ENCODE results near the gene ACP7.

DNA sequence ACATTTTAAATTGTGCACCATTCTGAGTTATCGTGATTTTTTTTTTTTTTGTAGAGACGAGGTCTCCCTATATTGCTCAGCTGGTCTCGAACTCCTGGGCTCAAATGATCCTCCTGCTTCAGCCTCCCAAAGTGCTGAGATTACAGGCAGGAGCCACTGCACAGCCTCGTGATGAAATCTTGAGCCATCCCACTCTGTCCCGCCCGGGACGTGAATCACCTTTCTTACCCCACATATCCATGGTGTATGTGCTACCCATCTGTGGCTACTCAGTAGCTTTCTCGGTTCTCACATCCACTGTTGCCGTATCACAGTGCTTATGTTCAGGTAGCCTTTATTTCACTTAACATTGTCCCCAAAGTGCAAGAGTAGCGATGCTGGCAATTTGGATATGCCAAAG, 67.9 kb downstream of the ACP7 start:
- TF ChIP-seq, protein P1, sequence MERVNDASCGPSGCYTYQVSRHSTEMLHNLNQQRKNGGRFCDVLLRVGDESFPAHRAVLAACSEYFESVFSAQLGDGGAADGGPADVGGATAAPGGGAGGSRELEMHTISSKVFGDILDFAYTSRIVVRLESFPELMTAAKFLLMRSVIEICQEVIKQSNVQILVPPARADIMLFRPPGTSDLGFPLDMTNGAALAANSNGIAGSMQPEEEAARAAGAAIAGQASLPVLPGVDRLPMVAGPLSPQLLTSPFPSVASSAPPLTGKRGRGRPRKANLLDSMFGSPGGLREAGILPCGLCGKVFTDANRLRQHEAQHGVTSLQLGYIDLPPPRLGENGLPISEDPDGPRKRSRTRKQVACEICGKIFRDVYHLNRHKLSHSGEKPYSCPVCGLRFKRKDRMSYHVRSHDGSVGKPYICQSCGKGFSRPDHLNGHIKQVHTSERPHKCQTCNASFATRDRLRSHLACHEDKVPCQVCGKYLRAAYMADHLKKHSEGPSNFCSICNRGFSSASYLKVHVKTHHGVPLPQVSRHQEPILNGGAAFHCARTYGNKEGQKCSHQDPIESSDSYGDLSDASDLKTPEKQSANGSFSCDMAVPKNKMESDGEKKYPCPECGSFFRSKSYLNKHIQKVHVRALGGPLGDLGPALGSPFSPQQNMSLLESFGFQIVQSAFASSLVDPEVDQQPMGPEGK (CRISPR knock-in tag; IDR thresholded peaks at IDR 0.05; ENCODE audit: borderline replicate concordance): no peak
- no peak for TF ChIP-seq ZNF565 (CRISPR knock-in tag; conservative IDR thresholded peaks at IDR 0.05; ENCODE audit: low read depth)
- TF ChIP-seq, protein P2, sequence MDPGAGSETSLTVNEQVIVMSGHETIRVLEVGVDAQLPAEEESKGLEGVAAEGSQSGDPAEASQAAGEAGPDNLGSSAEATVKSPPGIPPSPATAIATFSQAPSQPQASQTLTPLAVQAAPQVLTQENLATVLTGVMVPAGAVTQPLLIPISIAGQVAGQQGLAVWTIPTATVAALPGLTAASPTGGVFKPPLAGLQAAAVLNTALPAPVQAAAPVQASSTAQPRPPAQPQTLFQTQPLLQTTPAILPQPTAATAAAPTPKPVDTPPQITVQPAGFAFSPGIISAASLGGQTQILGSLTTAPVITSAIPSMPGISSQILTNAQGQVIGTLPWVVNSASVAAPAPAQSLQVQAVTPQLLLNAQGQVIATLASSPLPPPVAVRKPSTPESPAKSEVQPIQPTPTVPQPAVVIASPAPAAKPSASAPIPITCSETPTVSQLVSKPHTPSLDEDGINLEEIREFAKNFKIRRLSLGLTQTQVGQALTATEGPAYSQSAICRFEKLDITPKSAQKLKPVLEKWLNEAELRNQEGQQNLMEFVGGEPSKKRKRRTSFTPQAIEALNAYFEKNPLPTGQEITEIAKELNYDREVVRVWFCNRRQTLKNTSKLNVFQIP (CRISPR knock-in tag; IDR thresholded peaks at IDR 0.05; ENCODE audit: borderline replicate concordance, low read depth): no peak
- no peak for TF ChIP-seq RARB (CRISPR knock-in tag; IDR thresholded peaks at IDR 0.05)
- TF ChIP-seq CSDC2 (CRISPR knock-in tag; IDR thresholded peaks at IDR 0.05): no peak
- TF ChIP-seq ZFP30 (CRISPR knock-in tag; IDR thresholded peaks at IDR 0.05): no peak
- no peak for TF ChIP-seq ZNF8 (CRISPR knock-in tag; IDR thresholded peaks at IDR 0.05)
- TF ChIP-seq, protein P3, sequence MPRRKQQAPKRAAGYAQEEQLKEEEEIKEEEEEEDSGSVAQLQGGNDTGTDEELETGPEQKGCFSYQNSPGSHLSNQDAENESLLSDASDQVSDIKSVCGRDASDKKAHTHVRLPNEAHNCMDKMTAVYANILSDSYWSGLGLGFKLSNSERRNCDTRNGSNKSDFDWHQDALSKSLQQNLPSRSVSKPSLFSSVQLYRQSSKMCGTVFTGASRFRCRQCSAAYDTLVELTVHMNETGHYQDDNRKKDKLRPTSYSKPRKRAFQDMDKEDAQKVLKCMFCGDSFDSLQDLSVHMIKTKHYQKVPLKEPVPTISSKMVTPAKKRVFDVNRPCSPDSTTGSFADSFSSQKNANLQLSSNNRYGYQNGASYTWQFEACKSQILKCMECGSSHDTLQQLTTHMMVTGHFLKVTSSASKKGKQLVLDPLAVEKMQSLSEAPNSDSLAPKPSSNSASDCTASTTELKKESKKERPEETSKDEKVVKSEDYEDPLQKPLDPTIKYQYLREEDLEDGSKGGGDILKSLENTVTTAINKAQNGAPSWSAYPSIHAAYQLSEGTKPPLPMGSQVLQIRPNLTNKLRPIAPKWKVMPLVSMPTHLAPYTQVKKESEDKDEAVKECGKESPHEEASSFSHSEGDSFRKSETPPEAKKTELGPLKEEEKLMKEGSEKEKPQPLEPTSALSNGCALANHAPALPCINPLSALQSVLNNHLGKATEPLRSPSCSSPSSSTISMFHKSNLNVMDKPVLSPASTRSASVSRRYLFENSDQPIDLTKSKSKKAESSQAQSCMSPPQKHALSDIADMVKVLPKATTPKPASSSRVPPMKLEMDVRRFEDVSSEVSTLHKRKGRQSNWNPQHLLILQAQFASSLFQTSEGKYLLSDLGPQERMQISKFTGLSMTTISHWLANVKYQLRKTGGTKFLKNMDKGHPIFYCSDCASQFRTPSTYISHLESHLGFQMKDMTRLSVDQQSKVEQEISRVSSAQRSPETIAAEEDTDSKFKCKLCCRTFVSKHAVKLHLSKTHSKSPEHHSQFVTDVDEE (CRISPR knock-in tag; IDR thresholded peaks at IDR 0.05): no peak
- TF ChIP-seq, protein P4, sequence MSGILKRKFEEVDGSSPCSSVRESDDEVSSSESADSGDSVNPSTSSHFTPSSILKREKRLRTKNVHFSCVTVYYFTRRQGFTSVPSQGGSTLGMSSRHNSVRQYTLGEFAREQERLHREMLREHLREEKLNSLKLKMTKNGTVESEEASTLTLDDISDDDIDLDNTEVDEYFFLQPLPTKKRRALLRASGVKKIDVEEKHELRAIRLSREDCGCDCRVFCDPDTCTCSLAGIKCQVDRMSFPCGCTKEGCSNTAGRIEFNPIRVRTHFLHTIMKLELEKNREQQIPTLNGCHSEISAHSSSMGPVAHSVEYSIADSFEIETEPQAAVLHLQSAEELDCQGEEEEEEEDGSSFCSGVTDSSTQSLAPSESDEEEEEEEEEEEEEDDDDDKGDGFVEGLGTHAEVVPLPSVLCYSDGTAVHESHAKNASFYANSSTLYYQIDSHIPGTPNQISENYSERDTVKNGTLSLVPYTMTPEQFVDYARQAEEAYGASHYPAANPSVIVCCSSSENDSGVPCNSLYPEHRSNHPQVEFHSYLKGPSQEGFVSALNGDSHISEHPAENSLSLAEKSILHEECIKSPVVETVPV (CRISPR knock-in tag; IDR thresholded peaks at IDR 0.05): no peak
- no peak for TF ChIP-seq PPARA (CRISPR knock-in tag; IDR thresholded peaks at IDR 0.05; ENCODE audit: borderline replicate concordance)
- TF ChIP-seq TCF4 (CRISPR knock-in tag; IDR thresholded peaks at IDR 0.05; ENCODE audit: borderline replicate concordance): no peak
- TF ChIP-seq ZNF70 (CRISPR knock-in tag; IDR thresholded peaks at IDR 0.05): no peak
